Neural progenitor cell (in vitro differentiated cells): ENCODE results near the gene KANSL1L. TPM values are rescaled to one million over a fixed set of nuclear protein-coding genes. Genes with fewer than 3 reads are reported as not detected.

Experiments used
- DNase-seq: peaks from one replicate; pipeline ENCODE4 v3.0.0-alpha.2; 2016; ENCODE audit warnings: low spot score
- H2AFZ ChIP-seq: fragments of 200-600 bp; sonication (generic); replicated peaks from 2 replicates; pipeline ENCODE4 v1.6.1; 2016; ENCODE audit warnings: antibody characterized with exemption
- H3F3A ChIP-seq: fragments of 200-600 bp; sonication (generic); 2 replicates; pipeline ENCODE4 v1.6.1; 2016; ENCODE audit warnings: antibody characterized with exemption, low read depth
- H3K27ac ChIP-seq: fragments of 200-600 bp; sonication (generic); 2 replicates; pipeline ENCODE4 v1.5.1; 2016; ENCODE audit warnings: mild to moderate bottlenecking
- H3K27me3 ChIP-seq: fragments of 200-600 bp; sonication (generic); 2 replicates; pipeline ENCODE4 v1.6.1; 2016; ENCODE audit warnings: mild to moderate bottlenecking, moderate library complexity
- H3K36me3 ChIP-seq: fragments of 200-600 bp; sonication (generic); 2 replicates; pipeline ENCODE4 v1.5.1; 2016
- H3K4me1 ChIP-seq: fragments of 200-600 bp; sonication (generic); 2 replicates; pipeline ENCODE4 v1.6.1; 2016; ENCODE audit warnings: mixed run types
- H3K4me2 ChIP-seq: fragments of 200-600 bp; sonication (generic); 2 replicates; pipeline ENCODE4 v1.6.1; 2016
- H3K4me3 ChIP-seq: fragments of 200-600 bp; sonication (generic); 2 replicates; pipeline ENCODE4 v1.5.1; 2016
- H3K79me2 ChIP-seq: fragments of 200-600 bp; sonication (generic); 2 replicates; pipeline ENCODE4 v1.6.1; 2016; ENCODE audit warnings: low read depth
- H3K9ac ChIP-seq: fragments of 200-600 bp; sonication (generic); 2 replicates; pipeline ENCODE4 v1.6.1; 2016
- H3K9me3 ChIP-seq: fragments of 200-600 bp; sonication (generic); 2 replicates; pipeline ENCODE4 v1.5.1; 2016; ENCODE audit warnings: low read depth
- H4K20me1 ChIP-seq: fragments of 200-600 bp; sonication (generic); 2 replicates; pipeline ENCODE4 v1.6.1; 2016; ENCODE audit warnings: low read depth
- H3K27ac Mint-ChIP-seq: 3 replicates; pipeline ENCODE4 v1.8.0; 2021; ENCODE audit warnings: mixed read lengths
- H3K27me3 Mint-ChIP-seq: 2 replicates; pipeline ENCODE4 v1.8.0; 2022; ENCODE audit warnings: low read depth, mild to moderate bottlenecking, inconsistent platforms, moderate library complexity, mixed read lengths; ENCODE audit not compliant: insufficient read depth
- H3K36me3 Mint-ChIP-seq: 3 replicates; pipeline ENCODE4 v1.8.0; 2021; ENCODE audit warnings: mixed read lengths
- H3K4me1 Mint-ChIP-seq: 3 replicates; pipeline ENCODE4 v1.8.0; 2021; ENCODE audit warnings: mixed read lengths
- H3K4me3 Mint-ChIP-seq: 3 replicates; pipeline ENCODE4 v1.8.0; 2021; ENCODE audit warnings: mild to moderate bottlenecking, moderate library complexity, mixed read lengths
- H3K9me3 Mint-ChIP-seq: 3 replicates; pipeline ENCODE4 v1.8.0; 2020; ENCODE audit warnings: mixed read lengths
- EZH2 ChIP-seq: fragments of 200-600 bp; sonication (generic); IDR thresholded peaks from 2 replicates; pipeline ENCODE4 v1.6.1; 2017; ENCODE audit warnings: antibody characterized with exemption, mild to moderate bottlenecking, moderate library complexity
- EZH2phosphoT487 ChIP-seq: fragments of 200-600 bp; sonication (generic); IDR thresholded peaks from 2 replicates; pipeline ENCODE4 v1.6.1; 2017; ENCODE audit warnings: antibody characterized with exemption
- total RNA-seq: library from RNA; depleted of rRNA; stranded (reverse); fragments of >200 nt; gene quantifications from 2 replicates; pipeline ENCODE4 v1.2.3, GENCODE V29; 2015; ENCODE audit warnings: low replicate concordance
- TF ChIP-seq, protein P1 (sequence below): fragments of 200-600 bp; sonication (generic); IDR thresholded peaks from 2 replicates; pipeline ENCODE4 v1.5.1; 2017; ENCODE audit warnings: antibody characterized with exemption, mild to moderate bottlenecking

Gene KANSL1L
- total RNA-seq, 1 donor from 2014 or later: 51.8 TPM

DNA sequence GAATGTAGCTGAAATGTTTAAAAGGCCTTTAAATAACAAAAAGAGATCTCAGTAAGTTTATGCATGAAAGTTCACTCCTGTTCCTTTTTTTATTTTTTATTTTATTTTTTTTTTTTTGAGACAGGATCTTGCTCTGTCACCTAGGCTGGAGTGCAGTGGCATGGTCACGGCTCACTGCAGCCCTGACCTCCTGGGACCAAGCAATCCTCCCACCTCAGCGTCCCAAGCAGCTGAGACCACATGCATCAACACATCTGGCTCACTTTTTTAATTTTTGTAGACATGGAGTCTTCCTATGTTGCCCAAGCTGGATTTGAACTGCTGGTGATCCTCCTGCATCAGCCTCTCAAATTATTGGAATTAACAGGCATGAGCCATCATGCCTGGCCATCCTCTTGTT is 84.3 kb downstream of the KANSL1L start:
- no peaks in the 10 kb centered on the region for H4K20me1 ChIP-seq
- no peak overlapping the region for H3K27ac Mint-ChIP-seq
- no peak overlapping the region for H3K4me3 Mint-ChIP-seq
- no peaks in the 10 kb centered on the region for H3K27me3 Mint-ChIP-seq
- no peak overlapping the region for H3K9ac ChIP-seq
- DNase-seq: no peak
- H3K36me3 Mint-ChIP-seq: no peaks in the 10 kb centered on the region
- no peak overlapping the region for H3K27ac ChIP-seq
- no peaks in the 10 kb centered on the region for H3K36me3 ChIP-seq
- H3K27me3 ChIP-seq: no peaks in the 10 kb centered on the region
- no peaks in the 10 kb centered on the region for H3K9me3 ChIP-seq
- no peak overlapping the region for H3K4me3 ChIP-seq
- no peaks in the 10 kb centered on the region for H3K4me1 ChIP-seq
- no peak overlapping the region for H3K4me2 ChIP-seq
- no peaks in the 10 kb centered on the region for H3K4me1 Mint-ChIP-seq
- no peak overlapping the region for H2AFZ ChIP-seq
- TF ChIP-seq EZH2 (no peak), EZH2phosphoT487 (no peak)
- TF ChIP-seq, protein P1, sequence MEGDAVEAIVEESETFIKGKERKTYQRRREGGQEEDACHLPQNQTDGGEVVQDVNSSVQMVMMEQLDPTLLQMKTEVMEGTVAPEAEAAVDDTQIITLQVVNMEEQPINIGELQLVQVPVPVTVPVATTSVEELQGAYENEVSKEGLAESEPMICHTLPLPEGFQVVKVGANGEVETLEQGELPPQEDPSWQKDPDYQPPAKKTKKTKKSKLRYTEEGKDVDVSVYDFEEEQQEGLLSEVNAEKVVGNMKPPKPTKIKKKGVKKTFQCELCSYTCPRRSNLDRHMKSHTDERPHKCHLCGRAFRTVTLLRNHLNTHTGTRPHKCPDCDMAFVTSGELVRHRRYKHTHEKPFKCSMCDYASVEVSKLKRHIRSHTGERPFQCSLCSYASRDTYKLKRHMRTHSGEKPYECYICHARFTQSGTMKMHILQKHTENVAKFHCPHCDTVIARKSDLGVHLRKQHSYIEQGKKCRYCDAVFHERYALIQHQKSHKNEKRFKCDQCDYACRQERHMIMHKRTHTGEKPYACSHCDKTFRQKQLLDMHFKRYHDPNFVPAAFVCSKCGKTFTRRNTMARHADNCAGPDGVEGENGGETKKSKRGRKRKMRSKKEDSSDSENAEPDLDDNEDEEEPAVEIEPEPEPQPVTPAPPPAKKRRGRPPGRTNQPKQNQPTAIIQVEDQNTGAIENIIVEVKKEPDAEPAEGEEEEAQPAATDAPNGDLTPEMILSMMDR: no peak
- no peaks in the 10 kb centered on the region for H3F3A ChIP-seq
- H3K9me3 Mint-ChIP-seq: no peaks in the 10 kb centered on the region
- H3K79me2 ChIP-seq: no peaks in the 10 kb centered on the region

DNA sequence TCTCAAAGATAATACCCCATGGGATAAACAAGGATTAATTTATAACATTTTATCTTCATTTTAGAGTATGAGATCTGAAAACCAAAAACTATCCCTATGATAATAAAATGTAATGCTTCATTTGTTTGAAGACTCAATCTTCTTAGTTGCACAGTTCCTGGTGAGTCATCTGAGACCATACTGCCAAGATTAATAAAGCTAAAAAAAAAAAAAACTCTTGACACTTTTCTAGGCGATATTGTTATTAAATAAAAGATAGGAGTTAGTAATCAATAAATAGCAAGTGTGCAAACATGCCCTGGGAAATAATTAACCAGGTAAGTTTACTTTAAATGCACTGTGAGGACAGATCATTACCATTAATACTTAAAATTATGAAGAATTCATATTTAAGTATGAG is 84.9 kb downstream of the KANSL1L start:
- Histone ChIP-seq H3K27ac (no peak overlapping the region), H3K9me3 (no peaks in the 10 kb centered on the region), H3K4me2 (no peak overlapping the region), H2AFZ (no peak overlapping the region), H3F3A (no peaks in the 10 kb centered on the region), H4K20me1 (no peaks in the 10 kb centered on the region), H3K4me3 (no peak overlapping the region), H3K79me2 (no peaks in the 10 kb centered on the region), H3K4me1 (no peaks in the 10 kb centered on the region), H3K36me3 (no peaks in the 10 kb centered on the region), H3K27me3 (no peaks in the 10 kb centered on the region), H3K9ac (no peak overlapping the region)
- no peak overlapping the region for H3K4me3 Mint-ChIP-seq
- no peak for TF ChIP-seq EZH2phosphoT487
- TF ChIP-seq, protein P1: no peak
- no peak for TF ChIP-seq EZH2
- H3K27me3 Mint-ChIP-seq: no peaks in the 10 kb centered on the region
- no peaks in the 10 kb centered on the region for H3K36me3 Mint-ChIP-seq
- no peaks in the 10 kb centered on the region for H3K9me3 Mint-ChIP-seq
- no peak for DNase-seq
- H3K4me1 Mint-ChIP-seq: no peaks in the 10 kb centered on the region
- H3K27ac Mint-ChIP-seq: no peak overlapping the region

DNA sequence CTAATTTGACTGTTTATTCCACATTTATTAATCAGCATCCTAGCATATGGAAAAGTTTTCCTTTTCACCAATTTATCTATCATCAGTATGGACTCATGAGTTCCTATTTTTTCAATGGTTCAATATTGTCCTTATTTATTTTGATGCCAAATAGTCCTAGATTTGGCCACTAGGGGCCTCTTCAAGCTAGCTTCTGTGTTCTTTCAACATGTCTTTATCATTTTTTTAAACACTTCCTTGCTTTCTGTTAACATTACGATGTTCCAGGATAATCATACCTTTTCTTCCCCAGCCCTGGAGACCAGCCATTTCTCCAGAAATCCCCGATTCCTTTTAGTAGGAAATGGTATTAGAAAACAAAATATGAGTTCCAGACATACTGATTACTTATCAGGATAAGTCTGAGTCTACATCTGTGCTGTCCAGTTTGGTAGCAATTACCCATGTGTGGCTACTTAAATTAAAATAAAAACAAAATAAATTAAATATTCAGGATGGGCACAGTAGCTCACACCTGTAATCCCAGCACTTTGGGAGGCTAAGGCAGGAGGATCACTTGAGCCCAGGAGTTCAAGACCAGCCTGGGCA is 98.2 kb downstream of the KANSL1L start:
- Histone ChIP-seq H3K4me3 (no peak overlapping the region), H3K4me2 (no peak overlapping the region), H3K4me1 (peaks cover 5% of the 10 kb centered on the region), H3K27me3 (no peaks in the 10 kb centered on the region), H3K79me2 (no peaks in the 10 kb centered on the region), H3K27ac (no peak overlapping the region), H3K9ac (no peak overlapping the region), H3K9me3 (no peaks in the 10 kb centered on the region), H3K36me3 (no peaks in the 10 kb centered on the region), H2AFZ (no peak overlapping the region), H4K20me1 (no peaks in the 10 kb centered on the region), H3F3A (no peaks in the 10 kb centered on the region)
- DNase-seq: peak; percentile 9
- H3K36me3 Mint-ChIP-seq: no peaks in the 10 kb centered on the region
- no peaks in the 10 kb centered on the region for H3K9me3 Mint-ChIP-seq
- TF ChIP-seq EZH2phosphoT487 (no peak), EZH2 (no peak)
- TF ChIP-seq, protein P1: peak; percentile 78
- peaks cover 9% of the 10 kb centered on the region for H3K4me1 Mint-ChIP-seq
- no peak overlapping the region for H3K4me3 Mint-ChIP-seq
- H3K27ac Mint-ChIP-seq: no peak overlapping the region
- no peaks in the 10 kb centered on the region for H3K27me3 Mint-ChIP-seq
